HG03280 (cell line): ENCODE measurements around the gene UBE2E1.

ENCODE experiments used
- ATAC-seq: cut with Tn5 transposase; IDR thresholded peaks from one replicate; pipeline ENCODE4 v1.9.1; 2021; ENCODE audit warnings: mild to moderate bottlenecking, moderate library complexity; ENCODE audit not compliant: unreplicated experiment

UBE2E1 gene

DNA sequence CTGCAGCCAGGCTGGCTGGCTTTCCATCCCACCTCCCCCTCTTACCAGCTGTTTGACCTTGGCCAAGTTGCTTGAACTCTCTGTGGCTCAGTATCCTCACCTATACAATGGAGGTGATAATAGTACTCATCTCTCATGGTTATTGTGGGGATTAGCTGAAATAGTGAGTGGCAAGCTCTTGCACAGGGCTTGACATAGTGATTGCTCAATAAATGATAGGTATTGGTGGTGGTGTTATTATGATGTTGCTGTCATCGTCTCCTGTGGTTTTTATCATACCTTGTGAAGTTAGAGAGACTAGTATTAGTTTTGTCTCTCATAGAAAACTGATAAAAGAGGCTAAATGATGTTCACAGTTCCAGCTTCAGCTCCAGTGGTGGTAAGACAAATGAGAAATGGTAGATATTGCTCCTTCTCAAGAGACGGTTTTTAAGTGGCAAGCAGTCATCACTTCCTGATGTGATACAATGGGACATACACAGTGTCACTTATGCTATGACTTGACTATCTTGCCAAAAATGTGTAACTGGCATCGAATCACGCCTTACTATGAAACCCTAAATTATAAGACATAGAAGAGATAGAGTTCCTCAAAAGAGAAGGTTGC is 12.1 kb upstream of the UBE2E1 start:
- no peak for ATAC-seq

DNA sequence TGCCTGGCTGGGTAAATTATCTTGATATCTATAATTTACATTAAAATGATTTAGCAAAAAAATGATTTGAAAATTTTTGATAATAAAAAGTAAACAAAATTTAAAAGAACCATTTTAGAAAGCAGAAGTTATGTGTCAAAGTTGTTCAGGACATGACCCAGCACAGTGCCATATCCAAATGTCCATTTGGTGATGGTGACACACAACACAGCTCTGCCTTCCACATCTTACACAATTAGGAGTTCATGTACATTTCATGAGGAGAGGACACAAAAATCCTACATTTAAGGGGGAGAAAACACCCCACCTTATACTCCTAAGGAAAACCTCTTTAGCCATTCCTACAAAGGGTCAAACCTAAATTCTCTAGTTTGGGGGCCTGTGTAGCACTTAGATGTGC is 10.7 kb upstream of the UBE2E1 start:
- no peak for ATAC-seq

DNA sequence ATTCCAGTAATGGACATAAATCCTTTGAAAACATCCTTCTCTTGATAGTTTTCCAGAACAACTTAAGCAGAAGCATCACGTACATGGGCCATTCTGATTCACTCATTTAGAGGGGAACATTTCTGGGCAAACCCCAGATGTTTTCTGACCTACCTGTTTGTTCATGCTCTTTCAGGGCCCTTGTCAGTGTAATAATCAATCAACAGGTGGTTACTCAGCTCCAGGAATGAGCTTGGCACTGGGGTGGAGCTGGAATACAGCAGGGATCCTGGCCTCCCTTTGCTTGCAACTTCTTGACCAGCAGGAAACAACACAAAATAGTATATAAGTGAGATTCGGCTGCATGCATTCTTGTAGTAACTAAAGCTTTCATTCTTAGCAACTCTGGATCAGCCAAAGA is 9.2 kb upstream of the UBE2E1 start:
- no peak for ATAC-seq

DNA sequence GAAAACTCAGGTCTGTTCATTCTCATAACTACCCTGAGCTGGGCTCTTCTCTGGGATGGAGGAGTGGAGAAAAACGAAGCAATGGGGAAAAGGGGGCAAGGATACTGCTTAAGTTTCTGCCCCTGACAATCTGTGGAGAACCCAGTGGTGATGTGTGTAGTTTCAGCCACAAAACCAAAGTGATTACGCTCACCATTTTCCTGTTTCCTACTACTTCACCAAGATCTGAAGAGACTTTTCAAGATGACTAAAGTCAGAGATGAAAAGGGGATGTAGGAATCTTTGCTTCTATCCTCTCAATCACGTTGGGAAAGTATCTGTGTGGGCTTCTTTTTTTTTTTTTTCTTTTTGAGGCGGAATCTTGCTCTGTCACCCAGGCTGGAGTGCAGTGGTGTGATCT is 8.3 kb upstream of the UBE2E1 start:
- ATAC-seq, result peak; percentile 62

DNA sequence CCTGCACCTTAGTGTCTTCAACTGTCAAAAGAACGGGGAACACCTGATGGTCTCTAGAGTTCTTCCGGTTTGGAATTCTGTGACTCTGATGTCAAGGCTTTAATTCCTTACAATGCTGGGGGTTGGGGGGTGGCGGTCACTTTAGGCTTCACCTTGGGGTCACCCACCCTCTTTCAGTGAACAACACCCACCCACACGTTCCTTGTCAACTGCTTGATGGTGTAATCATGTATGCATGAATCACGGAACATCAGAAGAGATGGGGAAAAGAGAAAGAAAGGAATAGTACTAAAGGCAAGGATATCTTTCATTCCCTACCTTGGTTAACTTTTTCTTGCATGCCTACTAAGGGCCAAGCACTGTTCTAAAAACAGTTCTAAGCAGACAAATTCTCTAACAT is 7.3 kb upstream of the UBE2E1 start:
- no peak for ATAC-seq

DNA sequence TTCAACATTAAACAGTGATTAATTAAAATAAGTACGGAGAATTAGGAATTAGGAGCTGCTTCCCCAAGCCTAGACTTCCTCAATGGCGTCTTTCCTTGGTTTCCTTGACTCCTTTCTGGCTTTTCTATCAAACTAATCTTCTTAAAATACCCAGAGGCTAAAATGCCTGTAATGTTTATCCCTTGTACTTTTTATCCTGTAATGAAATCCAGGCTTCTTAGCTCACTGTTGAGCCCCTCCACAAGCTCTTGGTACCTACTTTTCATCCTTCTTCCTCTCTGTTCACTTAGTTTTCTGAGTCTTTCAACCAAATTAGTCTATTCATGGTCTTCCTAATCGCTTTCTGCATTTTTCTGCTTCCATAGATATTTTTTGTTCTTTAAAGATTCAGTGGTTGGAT is 6.9 kb upstream of the UBE2E1 start:
- no peak for ATAC-seq

DNA sequence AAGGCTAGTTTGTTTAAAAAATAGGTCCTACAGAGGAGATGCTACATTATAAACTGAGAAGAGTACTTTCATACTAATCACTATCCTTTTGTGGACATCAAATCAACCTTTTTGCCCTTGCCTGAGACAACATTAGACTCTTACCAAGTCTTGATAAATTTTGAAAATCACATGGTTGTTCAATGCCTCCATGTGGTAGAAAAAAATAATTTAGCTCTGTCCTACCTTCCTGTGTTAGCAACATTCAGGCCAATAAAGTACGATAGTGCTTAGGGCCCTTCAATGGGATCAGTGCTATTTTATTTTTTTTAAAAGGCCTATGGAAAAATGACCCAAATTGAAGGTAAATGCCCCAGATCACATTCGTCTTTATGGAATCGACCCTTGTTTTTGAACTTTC is 5.0 kb upstream of the UBE2E1 start:
- ATAC-seq, result no peak

DNA sequence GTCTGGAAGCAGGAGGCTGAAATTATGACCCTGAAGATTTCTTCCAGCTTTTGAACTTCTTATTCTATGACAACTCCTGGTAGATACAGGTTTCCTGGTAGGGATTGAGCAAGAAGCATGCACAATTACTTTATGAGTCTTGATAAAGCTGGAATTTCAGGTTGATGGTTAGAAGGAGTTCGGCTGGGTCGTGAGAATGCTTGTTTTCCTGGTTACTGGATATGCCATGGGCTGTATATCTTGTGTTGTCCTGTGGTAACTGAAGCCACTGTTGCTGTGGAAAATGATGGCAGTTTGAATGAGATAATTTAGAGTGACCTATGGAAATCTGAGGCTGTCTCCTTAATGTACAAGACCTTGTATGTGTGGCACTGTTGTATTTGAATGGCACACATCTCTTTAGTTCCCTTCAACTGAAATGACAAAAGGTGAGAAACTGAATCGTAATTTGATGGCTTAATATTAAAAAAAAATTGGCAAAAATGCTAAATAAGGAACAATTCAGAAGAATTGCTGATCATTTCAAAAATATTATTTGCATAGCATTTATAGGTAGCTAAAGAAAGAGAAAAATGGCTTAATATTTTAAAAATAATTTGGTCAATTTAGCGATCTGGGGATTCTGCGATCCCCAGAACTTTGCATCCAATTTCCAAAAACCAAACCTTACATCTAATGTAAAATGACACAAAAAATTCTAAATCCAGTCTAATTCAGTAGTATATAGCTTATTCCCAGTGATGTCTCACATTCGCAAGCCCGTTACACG is 1.1 kb upstream of the UBE2E1 start:
- no peak for ATAC-seq

DNA sequence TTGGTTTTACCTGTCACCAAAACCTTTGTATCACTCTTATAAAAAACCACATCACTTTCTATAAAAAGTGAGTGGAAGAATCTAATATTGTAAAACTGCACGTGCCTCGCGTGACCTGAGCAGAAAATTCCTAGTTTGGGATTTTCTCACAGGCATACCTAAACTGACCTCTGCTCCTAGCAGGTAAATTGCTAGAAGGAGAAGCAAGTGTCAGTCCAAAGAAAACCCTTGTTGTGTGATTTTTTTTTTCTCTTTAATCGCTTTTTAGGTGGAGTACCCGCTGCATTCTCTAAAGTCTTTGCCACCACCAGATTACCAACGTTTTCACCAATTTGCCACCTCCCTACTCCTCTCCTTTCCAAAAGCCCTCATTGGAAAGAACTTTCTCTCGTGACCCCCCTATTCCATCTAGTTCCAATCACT is 534 bp upstream of the UBE2E1 start:
- ATAC-seq, result no peak

DNA sequence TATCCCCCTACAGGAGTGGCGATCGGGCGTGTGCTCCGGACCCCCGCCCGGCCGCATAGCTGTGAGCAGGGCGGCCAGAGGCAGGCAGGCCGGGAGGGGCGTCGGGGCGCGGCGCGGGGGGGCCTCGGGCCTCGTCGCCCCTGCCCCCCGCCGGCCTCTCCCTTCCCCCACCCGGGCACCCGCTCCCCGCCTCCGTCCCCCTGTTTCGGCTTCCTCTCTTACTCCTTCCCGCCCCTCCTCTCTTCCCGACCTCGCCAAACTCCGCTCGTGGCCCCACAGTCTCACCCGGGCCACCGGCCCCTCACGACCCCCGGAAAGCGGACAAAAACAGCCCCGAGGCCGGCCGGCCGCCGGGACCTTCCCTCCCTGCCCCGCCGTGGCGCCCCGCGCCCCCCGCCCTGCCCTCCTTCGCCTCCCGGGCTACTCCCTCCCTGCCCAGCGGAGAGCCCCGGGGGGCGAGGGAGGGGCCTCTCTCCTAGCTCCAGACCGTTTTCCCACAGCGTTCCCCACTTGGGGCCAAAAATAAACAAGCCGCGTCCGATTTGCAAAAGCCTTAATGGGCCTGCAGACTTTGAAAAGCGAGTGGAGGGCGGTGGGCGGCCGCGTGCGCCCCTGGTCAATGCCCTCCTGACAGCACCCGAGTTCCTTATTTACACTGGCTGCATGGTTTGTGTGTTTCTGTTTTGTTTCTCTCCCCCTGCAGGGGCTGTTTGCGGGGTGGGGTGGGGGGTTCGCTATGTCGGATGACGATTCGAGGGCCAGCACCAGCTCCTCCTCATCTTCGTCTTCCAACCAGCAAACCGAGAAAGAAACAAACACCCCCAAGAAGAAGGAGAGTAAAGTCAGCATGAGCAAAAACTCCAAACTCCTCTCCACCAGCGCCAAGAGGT is 1.0 kb downstream of the UBE2E1 start:
- peak; percentile 8 for ATAC-seq

DNA sequence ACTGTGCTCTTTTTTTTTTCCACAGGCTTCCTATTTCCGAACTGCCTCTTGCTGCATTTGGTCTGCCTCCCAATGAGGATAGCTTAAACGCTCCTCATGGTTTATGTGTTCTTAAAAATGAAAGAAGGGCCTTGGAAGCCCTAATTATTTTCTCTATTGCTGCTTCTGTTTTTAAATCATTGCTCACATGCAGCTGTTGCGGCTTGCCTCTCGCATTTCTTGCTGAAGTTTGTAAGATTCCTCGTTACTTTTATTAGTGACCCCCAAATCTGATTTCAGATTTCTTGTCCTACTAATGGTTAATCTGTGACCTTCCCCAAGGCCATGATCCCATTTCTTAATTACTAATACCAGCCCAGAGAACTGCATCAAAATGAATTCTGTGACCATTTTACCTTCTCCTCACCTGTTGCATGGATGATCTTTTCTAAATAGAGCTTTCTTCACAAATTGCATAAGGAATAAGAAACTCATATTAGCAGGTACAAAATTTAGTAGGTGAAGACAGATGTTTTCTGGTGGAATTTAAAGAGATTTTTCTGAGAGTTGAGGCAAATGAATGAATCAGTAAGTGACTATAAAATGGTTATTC is 1.8 kb downstream of the UBE2E1 start:
- no peak for ATAC-seq

DNA sequence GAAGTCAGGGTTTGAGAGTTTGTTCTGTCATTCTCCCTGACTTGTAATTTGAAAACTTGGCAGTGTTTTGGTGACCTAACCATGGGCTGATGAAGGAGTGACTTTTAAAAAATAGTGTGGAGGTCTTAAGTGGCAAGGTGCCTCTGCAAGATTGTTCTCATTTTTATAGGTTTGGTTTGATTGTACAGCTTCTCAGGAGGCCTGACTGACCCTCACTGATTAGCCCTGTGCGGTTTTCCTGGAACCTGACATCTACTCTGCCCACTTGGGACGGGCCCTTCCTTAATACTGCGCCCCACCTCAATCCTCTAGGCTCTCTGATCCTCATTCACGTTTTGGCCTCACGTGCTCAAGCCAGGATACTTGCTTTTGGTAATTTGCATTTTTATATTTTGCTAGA is 2.8 kb downstream of the UBE2E1 start:
- no peak for ATAC-seq

DNA sequence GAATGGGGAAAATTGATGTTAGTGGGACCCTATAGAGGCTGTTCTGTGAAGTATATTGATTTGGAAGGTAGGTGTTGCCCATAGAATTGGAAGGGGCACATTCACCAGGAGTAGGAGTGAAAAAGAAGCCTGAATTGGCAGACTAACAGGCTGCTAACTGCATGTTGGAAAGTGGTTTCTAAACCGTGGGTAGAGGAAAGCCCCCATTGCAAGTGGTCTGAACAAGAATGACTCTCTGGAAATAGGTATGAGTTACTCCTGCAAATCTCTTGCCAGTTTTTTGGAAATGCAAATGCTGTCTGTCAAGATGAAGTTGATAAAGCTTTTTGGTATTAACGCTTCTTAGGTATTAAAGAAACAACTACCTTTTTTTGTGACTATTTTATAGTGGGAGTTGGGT is 3.5 kb downstream of the UBE2E1 start:
- no peak for ATAC-seq

DNA sequence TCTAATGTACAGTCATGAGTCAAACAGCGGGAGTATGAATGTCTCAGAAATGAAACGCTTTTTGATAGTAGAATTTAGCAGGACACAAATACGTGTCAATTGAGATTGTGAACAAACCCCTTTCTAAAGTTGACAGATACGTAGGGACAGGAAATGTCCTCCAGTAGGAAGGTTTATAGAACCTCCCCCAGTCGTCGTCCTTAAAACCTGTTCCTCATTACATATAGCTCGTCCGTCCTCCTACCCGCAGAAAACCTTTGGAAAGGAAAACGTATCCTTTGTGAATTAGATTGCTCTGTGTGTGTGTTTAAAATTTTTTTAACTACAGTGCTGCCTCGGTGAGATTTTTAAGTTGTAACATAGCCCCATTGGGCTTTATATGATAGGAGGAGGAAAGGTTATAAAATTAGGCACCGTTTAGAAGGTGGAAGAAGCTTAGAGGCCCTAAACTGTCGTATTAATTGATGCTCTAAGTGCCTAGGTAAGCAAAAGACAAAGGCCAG is 4.1 kb downstream of the UBE2E1 start:
- no peak for ATAC-seq

DNA sequence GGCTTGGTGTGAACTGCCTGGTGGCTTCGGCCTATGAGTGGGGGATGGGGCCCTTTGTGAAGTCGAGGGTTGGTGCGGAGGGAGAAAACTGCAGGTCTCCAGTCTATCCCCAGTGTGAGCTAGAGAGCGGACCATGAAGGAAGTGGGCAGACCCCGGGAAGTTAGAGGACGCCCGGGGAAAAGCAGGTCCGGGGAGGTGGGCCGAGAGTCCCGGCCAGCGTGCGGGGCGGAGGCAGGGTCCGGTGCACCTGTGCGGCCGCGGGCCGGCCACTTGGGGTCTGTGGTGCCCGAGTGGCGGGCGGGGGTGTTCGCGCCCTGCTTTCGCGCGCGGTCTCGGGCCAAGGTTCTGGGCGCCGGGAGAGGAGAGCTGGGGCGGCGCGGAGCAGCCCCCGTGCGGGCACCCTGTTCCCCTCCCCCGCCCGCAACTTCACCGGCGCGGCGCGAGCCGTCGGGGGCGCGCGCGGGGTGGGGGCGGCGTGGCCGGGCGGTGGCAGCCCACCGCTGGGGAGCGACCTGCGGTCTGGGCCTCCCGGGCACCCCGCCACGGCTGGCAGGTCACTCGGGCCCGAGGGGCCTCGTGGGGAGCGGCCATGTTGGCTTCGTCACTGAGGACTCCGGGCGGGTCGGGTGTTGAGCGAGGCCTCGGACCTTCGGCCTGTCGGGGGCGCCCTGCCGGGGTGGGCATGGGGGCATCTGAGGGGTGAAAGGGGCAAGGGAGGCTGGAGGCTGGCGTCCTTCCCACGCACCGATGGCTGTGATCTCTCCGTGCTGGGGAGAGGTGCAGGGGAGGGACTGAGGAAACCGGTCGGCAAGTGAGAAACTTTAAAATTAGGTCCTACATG is 4.8 kb downstream of the UBE2E1 start:
- ATAC-seq, result peak; percentile 25

DNA sequence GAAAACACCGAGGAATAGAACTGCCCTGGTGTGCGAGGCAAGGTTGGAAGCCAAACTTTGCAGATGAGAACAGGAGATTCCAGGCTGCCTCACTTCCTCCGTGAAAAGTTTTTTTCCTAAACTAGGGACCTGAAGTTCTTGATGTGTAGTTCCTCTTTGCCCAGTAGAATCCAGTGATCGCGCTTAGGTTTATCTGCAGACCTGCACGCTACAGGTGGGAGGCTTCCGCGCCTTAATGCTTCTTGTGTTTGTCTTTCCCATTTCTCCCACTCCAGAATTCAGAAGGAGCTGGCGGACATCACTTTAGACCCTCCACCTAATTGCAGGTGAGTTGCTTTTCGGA is 5.4 kb downstream of the UBE2E1 start:
- no peak for ATAC-seq

DNA sequence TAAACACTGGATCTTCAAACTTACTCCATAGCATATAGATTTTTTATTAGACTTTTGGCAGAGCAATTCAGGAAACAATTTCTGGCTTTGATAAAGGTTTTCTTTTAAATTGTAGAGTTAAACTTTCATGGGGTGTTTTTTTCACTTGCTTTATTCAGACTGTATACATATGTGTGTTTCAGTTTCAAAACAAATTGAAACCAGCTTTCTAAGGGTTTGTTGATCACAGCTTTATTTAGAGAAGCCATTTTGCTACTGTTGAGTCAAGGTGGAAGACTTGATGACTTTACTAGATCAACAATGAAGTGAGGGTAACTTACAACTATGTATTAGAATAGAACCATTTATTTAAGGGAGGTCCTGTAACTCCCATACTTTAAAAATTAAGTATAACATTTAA is 6.2 kb downstream of the UBE2E1 start:
- peak; percentile 63 for ATAC-seq

DNA sequence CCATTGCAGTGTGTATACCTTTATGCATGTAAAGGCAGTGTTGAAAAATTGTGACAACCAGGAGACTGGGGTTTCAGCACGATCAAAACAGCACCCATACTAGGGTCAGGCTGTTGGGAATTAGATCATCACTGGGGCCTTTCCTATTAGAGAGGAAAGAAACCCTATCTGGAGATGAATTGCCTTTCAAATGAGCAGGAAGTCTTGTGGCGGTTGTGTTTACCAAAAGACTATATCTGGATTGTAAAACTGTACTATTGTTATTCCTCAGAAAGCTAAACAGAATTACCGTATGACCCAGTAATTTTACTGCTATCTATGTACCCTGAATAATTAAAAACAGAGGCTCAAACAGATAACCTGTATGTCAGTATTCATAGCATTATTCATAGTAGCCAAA is 10.1 kb downstream of the UBE2E1 start:
- ATAC-seq, result no peak

DNA sequence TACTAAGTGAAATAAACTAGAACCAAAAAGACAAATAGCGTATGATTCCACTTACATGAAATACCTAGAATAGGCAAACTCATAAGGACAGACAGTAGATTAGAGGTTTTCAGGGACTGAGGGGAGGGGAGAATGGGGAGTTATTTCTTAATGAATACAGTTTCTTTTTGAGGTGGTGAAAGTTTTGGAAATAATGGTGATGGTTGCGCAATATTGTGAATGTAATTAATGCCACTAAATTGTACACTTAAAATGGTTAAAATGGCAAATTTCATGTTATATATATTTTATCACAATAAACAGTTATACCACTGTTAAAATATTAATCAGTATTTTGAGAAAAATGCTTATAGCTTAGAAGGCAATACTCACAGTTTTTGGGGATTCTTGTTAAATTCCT is 11.0 kb downstream of the UBE2E1 start:
- no peak for ATAC-seq

DNA sequence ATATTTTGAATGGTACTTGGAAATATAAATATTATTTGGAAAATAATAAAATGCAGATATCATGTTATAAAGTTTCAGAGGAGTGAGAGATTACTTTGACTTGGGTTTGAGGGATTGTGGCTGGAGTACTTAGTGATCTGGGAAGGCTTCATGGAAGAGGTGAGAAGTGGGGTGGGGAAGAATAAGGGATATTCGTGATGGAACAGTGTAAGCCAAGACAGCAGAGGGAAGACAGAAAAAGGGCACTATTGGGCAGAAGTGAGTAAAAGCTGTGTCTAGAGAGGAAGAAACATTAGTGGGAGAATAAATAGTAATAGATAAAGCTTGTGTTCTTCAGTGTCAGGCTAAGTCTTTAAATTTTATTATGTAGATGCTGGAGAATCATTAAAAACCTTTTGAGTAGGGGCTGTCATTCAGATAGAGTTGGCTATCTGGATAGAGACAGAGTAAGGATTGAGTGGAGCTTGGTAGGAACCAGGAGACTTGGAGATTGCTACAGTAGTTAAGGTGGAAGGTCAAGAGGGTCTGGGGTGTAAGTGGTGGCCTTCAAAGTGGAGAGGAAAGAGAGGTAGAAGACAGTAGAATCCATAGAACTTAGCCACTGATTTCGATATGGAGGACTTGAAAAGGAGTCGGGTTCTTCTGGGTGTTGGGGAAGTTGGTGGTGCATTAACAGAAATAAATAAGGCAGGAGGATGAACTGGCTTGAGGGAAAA is 11.9 kb downstream of the UBE2E1 start:
- no peak for ATAC-seq
